GM04504 (cell line): ENCODE measurements around the gene ETNK2.
A peak's percentile ranks its signal among the peaks of the same experiment; 100 is the strongest.

Source experiments
- DNase-seq: peaks from one replicate; pipeline ENCODE4 v3.0.0-alpha.2; 2012; ENCODE audit warnings: low read depth

The ETNK2 gene

DNA sequence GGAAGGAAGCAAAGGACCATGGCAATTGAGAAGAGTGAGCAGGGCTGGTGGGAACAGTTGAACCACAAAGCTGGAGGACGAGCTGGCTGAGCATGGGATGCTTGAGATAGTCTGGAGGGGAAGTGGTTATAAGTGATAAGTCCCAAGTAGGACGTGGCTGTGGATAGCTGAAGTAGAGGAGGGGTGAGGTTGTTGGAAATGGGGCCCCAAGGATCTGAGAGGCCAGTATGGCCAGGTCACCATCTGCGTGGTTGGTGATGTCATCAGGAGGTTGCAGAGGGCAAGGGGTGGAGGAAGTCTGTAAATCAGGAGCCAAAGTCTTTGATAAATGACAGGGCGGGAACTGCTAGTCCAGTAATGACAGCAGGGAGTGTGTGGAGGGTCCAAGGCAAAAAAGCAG is 25.3 kb upstream of the ETNK2 start:
- no peak for DNase-seq

DNA sequence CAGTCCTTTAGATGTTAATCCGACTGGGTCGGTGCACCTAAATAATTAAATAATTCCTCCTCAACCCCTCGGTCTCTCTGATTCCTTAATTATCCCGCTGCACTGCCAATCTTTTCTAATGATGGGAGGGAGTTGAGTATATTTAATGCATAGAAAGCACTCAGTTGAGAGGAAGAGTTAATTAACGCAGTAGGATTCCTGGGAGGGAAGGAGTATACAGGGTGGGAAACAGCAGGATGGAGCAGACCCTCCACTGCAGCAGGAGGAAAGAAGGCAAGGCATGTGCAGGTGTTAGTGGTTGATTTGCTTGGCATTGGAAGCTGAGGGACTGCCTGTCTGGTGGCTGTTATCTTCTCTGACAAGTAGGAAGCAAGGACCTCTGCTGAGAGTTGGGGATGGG is 24.2 kb upstream of the ETNK2 start:
- DNase-seq, result no peak

DNA sequence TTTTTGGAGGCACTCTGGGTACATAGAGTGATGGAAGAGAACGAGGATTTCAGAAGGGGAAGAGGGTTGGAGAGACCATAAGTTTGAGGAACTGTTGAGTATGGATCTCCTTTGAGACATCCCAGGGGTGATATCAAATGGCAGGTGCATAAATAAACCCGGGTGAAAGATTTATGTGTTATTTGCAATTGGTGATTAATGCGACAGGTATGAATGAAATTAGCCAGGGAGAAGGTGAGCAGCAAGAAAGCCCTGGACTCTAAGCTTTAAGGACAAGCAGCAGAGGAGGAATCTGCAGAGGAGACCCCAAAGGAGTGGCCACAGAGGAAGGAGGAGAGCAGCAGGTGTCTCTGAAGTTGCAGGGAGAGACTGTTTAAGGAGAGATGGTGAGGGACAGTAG is 23.1 kb upstream of the ETNK2 start:
- no peak for DNase-seq

DNA sequence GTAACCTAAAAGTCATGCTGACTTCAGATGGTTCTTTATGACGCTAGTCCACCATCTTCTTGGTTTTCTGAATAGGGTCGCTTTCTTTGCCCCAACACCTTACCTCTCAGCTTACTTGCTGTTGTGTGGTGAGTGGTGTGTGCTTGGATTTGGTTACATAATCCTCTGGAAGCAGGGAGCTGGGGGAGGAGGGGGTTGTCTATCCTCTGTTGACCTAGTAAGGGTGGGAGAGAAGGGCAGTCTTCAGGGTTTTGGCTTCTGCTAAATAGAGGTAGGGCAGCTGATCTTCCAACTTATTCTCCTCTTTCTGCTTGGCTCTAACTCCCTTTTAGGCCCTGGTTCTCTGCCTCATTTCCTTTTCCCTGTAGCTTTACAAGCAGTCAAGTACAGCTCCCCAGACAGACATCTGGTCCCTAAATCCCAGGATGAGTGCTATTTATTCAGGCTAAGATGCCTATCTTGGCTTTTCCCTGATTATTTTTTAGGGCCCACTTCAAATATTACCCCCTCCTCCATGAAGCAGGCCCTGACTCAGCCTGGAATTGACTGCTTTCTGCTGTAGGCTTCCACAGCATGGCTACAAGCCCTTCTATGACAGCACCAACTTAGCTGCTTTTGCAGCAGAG is 20.7 kb upstream of the ETNK2 start:
- DNase-seq, result no peak

DNA sequence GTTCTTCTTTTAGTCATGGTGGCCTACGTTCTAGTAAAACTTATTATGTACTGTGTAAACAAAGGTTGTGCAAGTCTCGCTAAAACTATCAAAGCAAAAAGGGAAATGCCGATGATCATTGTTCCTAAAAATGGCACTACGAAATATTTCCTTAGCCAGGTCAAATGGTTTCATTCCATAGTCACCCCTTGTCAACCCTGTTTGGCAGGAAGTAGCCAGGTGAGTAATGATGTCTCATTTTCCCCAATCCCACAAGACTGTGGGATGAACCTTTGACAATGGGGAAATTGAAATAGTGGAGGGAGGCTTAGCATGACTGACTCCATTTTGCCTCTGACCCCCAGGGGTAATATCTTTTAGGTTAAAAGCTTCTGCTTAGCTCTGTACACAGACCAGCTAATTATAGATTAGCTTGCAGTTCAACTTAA is 19.9 kb upstream of the ETNK2 start:
- DNase-seq, result peak; percentile 19

DNA sequence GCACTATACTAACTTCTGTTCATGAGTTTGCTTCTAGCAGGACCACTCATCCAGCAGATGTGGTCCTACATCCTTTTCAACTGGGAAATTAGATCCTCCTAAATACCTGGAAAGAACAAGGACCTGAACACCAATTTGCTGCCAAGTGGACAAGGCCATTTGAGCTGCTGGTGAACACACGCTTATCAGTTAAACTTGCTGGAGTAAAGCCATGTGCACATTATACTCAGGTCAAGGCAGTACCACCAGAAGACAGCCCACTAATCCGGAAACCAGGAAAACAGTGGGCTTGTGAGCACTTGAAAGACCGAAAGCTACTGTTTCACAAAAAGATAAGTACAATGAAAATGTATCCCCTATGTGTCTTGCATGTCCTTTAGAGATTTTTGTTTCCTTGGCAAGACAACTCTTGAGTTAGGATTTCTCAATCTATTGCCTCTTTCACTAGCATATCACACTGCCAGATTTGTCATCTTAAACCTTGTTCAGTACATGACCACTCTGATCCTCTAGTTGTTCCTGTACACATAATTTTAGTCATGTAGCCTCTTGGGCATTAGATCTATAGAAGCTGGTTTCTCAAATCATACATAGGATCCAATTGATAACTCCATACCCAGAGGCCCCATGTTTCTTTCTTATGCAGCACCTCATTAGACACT is 18.8 kb upstream of the ETNK2 start:
- no peak for DNase-seq

DNA sequence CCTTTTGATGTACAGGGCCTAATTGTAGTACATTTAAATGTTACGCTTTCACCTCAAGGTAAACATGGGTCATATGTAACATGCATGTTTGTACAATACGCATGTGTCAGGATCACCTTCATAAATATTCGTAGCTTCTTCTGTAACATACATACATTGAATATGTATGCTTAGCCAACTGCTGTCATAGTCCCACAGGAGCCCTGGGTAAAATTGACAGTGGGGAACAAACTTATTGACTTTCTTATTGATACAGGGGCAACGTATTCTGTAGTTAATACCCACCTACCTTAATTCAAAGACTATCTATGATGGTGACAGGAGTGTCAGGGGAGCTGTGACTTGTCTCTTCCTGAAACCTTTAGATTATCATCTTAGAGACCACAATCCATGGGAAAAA is 18.0 kb upstream of the ETNK2 start:
- no peak for DNase-seq

DNA sequence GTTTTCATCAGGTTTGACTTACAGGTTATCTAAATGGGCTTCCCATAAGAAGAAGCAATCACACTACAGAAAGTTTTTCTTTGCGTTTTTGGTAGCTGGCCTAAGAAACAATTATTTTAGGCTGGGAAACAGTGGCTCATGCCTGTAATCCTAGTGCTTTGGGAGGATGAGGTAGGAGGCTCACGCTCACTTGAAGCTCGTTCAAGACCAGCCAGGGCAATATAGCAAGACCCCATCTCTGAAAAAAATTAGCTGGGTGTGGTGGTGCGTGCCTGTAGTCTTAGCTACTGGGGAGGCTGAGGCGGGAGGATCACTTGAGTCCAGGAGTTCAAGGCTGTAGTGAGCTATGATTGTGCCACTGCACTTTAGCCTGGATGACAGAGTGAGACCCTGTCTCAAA is 15.9 kb upstream of the ETNK2 start:
- DNase-seq, result no peak

DNA sequence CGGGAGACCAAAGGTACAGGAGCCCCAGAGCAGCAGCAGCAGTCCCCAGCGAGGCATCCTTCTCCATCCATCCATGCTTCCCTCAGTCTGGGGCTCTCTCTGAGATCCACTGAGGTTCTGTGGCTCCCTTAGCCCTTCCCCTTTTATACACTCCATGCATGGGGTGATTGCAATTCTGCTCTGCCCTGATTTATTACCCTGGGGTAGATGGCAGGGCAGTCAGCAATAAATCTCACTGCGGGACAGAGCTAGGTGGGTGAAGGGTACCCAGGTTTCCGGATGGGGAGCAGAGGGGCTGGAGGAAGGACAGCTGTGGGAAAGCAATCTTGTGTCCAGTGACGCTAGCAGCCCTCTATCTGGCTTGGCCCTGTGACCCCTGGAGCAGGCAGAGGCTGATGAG is 14.4 kb upstream of the ETNK2 start, which contains the start of gene REN:
Gene REN (minus strand): TSS at position 119 of the 400 bp plus-strand sequence. CDS start 44 bp downstream, at position 75.
- DNase-seq, result no peak

DNA sequence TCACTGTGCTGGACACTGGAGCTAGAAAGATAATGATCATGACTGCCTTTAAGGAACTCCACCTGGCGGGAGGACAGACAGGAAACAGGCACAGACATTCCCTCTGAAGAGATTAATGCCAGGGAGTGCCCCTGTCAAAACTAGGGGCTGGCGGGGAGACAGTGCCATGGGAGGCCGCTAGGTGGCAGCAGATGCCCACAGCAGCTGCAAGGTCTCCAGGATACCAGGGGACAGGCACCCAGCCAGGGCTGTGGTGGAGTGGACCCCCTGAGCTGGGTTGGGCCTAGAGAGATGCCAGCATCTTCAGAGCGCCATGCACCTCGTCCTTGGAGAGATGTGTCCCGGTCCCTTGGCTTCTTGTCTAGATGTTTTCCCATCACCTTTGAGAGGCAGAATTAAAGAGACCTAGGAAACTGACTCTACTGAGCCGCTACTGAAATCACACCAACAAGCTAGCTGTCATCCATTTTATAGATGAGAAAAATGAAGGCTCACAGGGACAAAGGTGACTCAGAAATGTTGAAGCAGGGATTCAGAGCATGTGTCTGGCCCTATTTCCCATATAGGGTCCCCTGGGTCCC is 10.7 kb upstream of the ETNK2 start:
- peak; percentile 30 for DNase-seq

DNA sequence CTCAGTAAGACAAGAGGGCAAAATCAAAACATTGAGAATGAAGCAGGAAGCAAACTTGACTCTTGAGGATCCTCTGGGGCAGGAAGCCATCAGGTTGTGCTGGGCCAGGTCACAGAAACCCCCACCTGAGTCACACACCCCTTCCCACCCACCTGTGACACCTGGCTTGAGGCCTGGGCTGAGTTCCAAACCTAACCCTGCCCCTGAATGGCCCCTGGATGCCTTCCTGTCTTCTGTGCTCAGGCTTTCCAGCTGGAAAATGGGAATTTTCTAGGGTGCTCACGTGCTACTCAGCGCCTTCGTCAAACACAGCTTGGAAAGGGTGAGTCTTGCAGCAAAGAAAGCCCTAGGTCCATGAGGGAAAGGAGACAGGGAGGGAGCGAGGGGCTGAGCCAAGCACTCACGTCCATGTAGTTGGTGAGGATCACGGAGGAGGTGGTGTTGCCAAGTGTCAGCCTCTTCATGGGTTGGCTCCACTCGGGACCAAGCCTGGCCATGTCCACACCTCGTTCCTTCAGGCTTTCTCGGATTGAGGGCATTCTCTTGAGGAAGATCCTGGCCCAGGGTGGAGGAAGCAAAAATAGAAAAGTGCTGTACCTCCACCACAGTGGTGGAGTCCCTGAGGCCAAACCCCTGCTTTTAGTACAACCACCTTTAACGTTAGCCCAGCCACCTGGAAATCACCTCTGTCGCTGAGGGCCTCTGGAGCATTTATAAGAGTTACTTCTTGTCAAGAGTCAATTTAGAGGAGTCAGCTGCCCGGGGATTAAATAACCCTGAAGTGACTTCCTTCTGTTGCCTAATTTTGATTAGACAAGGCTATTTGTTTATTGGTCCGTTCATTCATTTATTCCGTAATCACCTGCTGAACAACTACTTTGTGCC is 10.0 kb upstream of the ETNK2 start:
- DNase-seq, result no peak

DNA sequence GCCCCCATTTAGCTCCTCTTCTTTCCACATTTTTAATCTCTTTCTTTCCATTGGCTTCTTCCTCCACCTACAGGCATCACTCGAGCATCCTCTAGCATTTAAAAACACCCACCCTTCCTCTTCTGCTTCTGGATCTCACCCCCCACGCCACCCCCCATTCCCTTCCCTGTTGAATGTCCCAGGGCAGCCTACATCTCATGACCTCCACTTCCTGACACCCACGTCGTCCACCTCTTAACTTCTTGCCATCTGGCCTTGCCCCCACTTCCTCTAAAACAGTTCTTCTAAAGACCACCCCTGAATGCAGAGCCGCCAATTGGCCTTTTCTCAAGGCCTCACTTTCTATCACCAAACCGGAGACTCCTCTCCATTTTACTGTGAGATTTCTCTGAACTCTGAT is 6.1 kb upstream of the ETNK2 start:
- DNase-seq, result no peak

DNA sequence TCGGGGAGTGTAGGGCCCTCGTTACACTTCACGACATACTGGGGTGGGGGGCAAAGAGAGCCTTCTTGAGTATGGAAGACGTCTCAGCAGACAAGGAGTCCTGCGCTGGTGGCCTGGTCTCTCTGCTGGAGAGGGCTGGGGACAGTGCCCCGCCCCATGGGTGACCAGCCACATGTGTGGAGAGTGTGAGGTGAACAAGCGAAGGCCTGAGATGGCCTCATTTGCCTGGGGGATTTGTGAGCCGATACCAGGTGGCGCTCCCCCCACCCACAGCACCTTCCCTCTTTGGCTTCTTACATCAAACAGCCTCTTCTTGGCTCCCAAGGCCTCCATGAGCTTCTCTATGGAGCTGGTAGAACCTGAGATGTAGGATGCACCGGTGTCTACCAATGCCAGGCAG is 4.0 kb upstream of the ETNK2 start:
- DNase-seq, result no peak

DNA sequence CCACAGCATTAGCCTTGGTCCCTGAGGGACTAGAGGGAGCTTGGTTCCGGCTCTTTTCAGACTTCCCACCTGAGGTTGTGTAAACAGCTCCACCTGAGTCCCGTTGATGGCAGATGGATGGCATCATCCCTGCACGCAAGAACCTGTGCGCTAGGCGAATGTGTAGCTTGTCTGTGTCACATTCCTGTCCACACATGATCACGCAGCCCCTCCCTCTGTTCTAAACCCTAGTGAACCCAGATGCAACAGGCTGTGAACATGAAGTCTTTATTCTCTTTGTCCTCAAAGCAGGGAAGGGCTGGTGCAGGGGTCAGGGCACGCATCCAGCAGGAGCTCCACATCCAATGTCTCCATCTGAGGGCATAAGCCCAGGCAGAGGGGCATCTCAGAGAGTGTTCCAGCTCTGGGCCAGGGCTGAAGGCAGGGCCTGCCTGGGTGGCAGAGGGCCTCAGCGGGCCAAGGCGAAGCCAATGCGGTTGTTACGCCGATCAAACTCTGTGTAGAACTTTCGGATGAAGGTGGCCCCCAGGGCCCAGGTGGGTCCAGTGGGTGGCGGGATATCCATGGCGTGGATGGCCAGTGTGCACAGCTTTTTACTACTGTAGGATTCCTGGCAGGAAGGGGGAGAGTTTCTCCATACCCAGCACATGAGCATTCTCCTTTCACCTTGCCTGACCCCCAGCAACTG is 2.9 kb upstream of the ETNK2 start:
- DNase-seq, result no peak

DNA sequence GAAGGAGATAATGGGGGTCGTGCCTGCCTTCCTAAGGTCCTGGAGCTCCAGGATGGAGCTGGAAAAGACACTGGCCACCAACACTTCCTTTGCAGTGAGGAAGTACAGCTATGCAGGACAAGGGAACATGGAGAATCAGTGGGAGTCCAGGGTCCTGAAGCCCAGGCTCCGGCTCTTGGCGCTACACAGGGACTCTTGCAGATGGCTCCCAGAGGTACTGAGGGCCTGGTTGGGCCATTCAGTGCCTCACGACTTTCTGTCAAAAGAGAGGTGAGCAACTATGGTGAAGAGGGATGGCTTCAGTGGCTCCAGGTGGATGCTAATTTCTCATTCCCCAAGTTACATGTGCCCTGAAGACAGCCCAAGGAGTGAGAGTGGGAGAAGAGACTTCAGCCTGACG is 1.8 kb upstream of the ETNK2 start:
- no peak for DNase-seq

DNA sequence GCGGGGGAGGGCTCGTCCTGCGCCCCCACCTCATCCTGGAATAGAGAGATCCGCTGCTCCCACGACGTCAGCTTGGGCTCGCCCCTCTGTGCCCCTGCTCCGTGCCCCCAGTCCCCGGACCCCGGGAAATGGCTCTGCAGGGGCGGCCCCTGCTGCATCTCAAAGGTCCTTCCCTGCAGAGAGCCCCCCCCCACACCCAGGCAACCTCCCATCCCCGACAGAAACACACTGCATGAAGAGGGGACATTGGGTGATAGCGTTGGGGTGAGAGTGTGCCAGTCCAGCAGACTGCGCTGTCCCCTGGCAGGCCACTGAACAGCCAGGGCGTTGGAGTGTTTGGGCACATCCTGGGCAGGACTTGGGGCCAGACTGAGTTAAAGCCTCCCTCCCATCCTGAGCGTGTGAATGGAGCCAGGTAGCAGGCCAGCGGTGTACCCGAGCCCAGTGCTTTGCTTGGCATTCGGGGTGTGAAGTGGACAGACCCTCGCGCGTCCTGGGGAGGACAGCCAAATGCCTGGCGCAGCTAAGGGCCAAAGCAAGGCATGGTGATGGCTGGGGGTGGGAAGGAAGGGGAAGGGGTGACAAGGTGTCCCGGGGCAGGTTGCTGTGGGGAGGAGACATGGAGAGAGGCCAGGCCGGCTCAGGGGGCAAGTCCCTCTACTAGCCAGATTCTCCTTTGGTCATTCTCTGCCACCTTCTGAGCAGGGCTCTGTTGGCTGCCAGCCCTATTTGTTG is 633 bp upstream of the ETNK2 start:
- DNase-seq, result no peak

DNA sequence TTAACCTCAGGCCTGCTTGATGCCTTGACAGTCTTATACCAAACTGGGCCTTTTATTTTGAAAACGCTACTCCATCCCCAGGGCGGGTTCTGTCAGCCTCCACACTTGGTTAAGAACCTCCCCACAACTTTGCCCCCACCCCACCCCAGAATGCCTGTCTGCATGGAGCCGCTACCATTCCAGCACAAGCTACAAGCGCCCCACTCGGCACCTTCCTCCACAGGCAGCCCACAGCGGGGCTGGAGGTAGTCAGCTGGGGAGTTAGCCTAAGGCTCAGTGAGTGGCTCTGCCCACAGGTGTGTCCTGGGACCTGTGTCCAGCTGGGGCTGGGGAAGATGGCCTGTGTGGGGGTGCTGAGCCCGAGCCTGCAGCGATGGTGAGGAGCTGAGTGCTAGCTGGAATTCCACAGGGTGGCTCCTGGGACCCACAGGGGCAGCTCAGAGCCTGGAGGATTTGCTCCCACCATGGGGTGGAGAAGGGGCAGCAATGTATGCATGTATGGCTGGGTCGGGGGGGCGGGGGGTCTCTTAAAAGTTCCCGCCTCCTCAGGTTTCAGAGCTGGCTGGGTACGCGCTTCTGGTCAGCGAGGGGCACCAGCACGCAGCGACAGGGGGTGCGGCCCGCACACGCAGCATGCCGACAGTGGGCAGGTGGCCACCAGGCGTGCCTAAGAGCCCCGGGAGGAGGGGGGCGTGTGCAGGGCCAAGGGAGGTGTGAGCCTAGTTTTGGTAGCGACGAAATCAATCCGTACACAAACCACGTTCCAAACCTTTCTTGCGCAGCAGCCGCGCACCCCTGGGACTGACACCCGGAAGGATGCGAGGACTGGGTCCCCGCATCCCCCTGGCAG is 917 bp downstream of the ETNK2 start:
- DNase-seq, result no peak

DNA sequence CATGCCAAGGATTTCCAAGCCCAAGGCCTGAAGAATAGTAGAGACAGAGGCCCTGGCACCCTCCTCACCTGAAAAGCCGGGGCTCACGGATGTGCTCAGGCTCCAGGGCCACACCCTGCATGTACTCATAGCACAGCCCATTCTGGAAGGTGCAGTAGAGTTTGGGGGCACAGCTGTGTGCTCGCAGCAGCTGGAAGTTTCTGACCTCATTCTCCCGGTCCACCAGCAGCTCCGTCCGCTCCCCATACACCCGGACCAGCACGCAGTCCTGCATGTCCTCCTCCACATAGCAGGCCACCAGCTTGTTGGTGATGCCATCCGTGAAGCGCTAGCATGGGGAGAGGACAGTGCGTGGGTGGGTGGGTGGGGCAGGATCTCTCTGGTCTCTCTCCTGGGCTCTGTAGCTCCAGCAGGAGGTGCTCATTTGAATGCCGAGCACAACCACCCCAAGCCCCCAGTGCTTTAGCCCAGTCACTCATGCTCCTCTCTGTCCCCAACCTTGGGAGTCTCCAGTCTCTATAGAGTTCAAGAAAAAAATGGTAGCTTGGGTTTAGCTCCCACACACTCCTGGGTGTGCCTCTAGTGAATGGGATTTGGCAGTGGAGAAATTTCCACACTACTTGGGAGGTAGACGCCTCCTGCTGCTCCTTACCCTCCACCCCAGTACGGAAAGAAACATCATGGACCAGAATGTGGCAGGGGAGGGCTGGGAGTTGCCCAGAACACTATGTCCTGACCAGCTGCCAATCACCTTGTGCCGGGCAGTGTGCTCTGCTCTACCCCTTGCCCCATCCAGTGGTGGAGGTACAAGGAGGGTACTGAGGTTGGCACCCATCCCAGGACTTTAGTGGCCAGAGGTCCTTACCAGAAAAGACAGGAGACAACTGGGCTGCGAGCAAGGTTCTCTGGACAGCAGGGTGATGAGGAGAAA is 1.9 kb downstream of the ETNK2 start:
- DNase-seq, result no peak

DNA sequence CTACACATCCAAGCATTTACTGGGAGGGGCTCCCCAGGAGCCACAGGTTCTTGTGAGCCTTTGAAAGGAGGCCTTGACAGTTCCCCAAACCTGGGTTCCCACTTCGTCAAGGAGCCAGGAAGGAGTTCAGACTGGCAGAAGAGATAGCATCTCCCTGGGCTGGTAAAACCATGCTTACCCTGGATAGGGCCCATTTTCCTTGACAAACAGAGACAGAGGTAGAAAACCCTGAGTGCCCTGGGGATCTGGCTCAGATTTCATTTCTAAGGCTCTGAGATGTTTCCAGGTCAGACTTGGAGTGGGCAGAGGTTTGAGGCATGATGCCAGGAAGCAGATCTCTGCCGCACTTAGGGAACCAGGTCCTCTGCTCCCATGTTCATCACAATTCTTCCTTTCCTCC is 2.7 kb downstream of the ETNK2 start:
- no peak for DNase-seq
